HL-60 (cell line): ENCODE measurements around the gene GNPTAB.

Experiments used
- CTCF ChIP-seq: IDR thresholded peaks from one replicate; pipeline ENCODE4 v1.5.1; 2011; ENCODE audit warnings: low read length, control low read depth, inconsistent platforms; ENCODE audit not compliant: insufficient read depth
- GABPA ChIP-seq: IDR thresholded peaks from 2 replicates; pipeline ENCODE4 v1.6.1; 2012; ENCODE audit warnings: low read depth
- REST ChIP-seq: IDR thresholded peaks from 2 replicates; pipeline ENCODE4 v1.6.1; 2012; ENCODE audit warnings: low read depth; ENCODE audit not compliant: insufficient replicate concordance

GRCh38 chr12:101870925-101871324 lies 40.2 kb upstream of the GNPTAB start:
- TF ChIP-seq CTCF (no peak), REST (no peak), GABPA (no peak)
